Mesodermal cell (in vitro differentiated cells): ENCODE results near the gene CASZ1.

ENCODE experiments used
- H3K27ac ChIP-seq: 2 replicates; pipeline ENCODE4 v1.7.0; 2013; ENCODE audit warnings: mild to moderate bottlenecking, low read depth, low read length, moderate library complexity; ENCODE audit not compliant: severe bottlenecking
- H3K36me3 ChIP-seq: 2 replicates; pipeline ENCODE4 v1.7.1; 2013; ENCODE audit warnings: mild to moderate bottlenecking, low read length, moderate library complexity; ENCODE audit not compliant: control insufficient read depth, insufficient read depth
- H3K4me1 ChIP-seq: one replicate; pipeline ENCODE4 v1.7.1; 2013; ENCODE audit warnings: mild to moderate bottlenecking, low read length; ENCODE audit not compliant: insufficient read depth, control insufficient read depth, poor library complexity, severe bottlenecking
- H3K4me3 ChIP-seq: 2 replicates; pipeline ENCODE4 v1.7.0; 2013; ENCODE audit warnings: low read length, control low read depth, mild to moderate bottlenecking; ENCODE audit not compliant: insufficient read depth, poor library complexity, severe bottlenecking; ENCODE audit errors: extremely low read depth
- H3K9me3 ChIP-seq: 2 replicates; pipeline ENCODE4 v1.7.1; 2013; ENCODE audit warnings: mild to moderate bottlenecking, low read length, moderate library complexity; ENCODE audit not compliant: control insufficient read depth
- WGBS, 2 experiments: methylation state at CpG; one replicate each; pipeline ENCODE4 v1.1.5; 2013; ENCODE audit warnings: missing lambda C conversion rate in 2 of 2; ENCODE audit not compliant: insufficient coverage in 2 of 2; 5-methylcytosine and 5-hydroxymethylcytosine counted together

Gene CASZ1

DNA sequence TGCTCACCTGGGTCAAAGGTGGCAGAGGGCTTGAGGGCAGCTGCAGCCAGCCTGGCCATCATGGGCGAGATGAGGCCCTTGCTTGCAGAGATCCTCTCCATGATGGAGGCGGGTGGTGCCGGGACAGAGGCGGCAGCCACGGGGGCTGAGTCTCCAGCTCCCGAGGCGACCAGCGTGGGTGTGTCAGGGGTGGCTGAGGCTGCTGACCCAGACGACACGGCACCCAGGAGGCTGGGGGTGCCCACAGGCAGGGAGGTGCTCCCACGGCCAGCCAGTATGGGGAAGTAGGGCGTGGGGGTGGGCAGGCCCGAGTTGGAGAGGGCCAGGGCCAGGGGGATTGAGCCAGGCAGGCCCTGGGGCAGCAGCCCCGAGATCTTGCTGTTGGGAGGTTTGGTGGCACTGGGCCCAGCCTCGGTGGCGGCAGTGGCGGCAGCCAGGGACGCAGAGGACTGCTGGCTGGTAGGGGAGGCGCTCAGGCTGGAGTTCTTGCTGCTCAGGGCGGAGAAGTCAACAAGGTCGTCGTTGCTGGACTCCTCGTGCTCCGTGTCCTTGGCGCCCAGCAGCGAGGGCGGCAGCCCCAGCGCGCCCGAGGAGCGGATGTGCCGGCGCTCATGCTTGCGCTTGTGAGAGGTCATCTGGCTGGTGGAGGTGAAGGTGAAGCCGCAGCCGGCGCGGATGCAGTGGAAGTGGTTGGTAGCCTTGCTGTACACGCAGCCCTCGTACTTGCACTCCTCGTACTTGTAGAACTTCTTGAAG is 142.9 kb downstream of the CASZ1 start:
- 94 to 96% methylated on average over 34 to 41 of the region's 41 CpGs for WGBS, 2 experiments

DNA sequence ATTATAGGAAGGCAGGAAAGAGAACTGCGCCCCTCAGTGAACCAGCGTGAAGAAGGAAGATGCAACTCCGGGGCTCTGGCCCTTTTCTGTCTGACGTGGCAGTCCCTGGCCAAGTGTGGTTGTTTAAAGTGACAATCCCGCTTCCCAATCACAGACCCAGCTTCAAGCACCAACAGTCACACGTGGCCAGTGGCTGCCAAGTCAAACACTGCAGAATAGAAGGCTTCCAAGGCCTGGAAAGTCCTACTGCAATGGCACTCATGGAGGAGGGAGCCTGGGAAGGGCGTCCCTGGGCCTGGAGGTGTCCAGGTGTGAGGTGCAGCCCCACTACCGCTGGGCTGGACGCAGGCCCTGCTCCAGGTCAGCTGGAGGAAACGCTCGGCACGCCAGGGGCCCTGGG is 143.8 kb downstream of the CASZ1 start:
- Histone ChIP-seq H3K36me3 (no peaks in the 10 kb centered on the region), H3K4me3 (no peak overlapping the region), H3K4me1 (peaks cover 11% of the 10 kb centered on the region), H3K27ac (no peak overlapping the region), H3K9me3 (no peaks in the 10 kb centered on the region)
- WGBS, 2 experiments = 87 to 95% methylated on average over 8 to 10 of the region's 12 CpGs

More for the DNA sequence above, 142.9 kb downstream of the CASZ1 start:
- Histone ChIP-seq H3K9me3 (no peaks in the 10 kb centered on the region), H3K36me3 (no peaks in the 10 kb centered on the region), H3K4me3 (no peak overlapping the region), H3K27ac (no peak overlapping the region), H3K4me1 (peaks cover 11% of the 10 kb centered on the region)

DNA sequence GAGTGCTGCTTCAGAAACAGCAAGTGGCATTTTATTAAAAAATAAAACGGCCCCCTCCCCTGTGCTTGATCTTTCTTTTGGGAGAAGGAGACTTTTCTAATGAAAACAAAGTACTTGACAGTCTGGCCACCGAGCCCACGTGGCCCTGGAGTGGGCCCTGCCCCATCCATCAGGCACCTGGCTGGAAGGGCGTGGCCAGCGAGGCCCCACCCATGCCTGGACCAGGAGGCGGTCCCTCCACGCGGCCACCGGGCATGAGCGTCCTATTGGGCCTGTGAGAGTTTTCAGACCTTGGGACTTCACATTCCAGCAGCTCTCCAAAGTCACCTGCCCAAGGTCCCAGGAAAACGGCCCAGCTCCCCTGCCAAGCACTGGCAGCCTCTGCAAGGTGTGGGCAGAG is 144.7 kb downstream of the CASZ1 start:
- H3K4me1 ChIP-seq = peaks cover 11% of the 10 kb centered on the region
- H3K27ac ChIP-seq = no peak overlapping the region
- no peaks in the 10 kb centered on the region for H3K9me3 ChIP-seq
- H3K4me3 ChIP-seq = no peak overlapping the region
- H3K36me3 ChIP-seq = no peaks in the 10 kb centered on the region
- WGBS, 2 experiments = 51 to 55% methylated on average over 11 of the region's 11 CpGs

DNA sequence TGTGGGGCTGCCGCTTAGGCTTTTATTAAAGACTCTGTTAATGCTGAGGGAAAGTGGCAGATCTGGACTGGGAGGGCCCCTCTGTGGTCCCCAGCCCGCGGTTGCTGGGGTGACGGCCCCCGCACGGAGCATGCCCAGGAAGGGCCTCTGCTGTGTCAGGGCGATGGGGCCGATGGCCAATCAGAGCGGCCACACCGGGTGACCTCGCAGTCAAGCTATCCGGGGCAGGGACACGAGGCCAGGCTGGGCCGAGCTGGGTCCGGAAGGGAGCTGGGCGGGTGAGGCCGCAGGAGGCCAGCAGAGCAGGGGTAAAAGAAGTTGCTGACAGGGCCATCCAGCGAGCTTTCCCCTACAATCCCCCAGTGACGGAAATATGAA is 145.1 kb downstream of the CASZ1 start:
- H3K27ac ChIP-seq = no peak overlapping the region
- peaks cover 11% of the 10 kb centered on the region for H3K4me1 ChIP-seq
- no peak overlapping the region for H3K4me3 ChIP-seq
- no peaks in the 10 kb centered on the region for H3K36me3 ChIP-seq
- WGBS, 2 experiments = 14 to 16% methylated on average over 15 to 17 of the region's 19 CpGs
- no peaks in the 10 kb centered on the region for H3K9me3 ChIP-seq

DNA sequence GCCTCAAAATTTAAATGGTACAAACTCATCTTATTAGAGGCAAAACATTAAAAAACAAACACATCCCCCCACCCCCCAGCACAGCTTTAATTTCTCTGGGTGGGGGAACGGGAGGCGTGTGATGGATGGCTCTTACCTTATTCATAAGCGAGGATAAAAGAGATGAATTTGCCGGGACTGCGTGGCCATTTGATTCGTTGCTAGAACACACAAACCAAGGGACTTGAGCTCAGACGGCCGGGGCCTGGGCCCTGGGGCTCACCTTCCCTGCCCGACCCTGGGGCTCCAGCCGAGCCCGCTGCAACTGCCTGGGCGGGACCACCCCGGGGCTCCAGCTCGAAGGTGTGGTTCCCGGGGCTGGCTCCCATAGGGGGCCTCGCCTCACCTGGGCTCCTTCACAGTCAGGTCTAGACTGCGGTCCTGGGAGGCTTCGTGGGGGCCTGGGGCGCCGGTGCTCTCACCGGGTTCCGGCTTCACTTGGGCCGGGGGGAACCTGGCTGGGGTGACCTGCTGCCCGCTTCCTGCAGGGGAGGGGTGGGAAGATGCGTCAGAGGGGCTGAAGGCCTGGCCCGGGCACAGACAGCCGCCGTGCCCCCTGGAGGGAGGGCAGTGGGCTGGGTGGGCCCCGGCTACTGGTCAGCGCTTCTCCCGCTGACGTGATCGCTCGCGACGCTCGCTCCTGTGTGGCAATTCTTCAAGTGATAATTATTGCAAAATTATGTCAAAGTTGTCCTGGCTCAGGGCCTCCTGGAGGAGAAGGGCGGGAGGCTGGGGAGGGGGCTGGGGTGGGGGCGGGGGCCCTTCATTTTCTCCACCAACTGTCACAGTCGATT is 145.7 kb downstream of the CASZ1 start:
- no peaks in the 10 kb centered on the region for H3K9me3 ChIP-seq
- H3K4me1 ChIP-seq = peaks cover 11% of the 10 kb centered on the region
- 30% methylated on average over 29 to 34 of the region's 40 CpGs for WGBS, 2 experiments
- H3K27ac ChIP-seq = no peak overlapping the region
- H3K4me3 ChIP-seq = no peak overlapping the region
- H3K36me3 ChIP-seq = no peaks in the 10 kb centered on the region

DNA sequence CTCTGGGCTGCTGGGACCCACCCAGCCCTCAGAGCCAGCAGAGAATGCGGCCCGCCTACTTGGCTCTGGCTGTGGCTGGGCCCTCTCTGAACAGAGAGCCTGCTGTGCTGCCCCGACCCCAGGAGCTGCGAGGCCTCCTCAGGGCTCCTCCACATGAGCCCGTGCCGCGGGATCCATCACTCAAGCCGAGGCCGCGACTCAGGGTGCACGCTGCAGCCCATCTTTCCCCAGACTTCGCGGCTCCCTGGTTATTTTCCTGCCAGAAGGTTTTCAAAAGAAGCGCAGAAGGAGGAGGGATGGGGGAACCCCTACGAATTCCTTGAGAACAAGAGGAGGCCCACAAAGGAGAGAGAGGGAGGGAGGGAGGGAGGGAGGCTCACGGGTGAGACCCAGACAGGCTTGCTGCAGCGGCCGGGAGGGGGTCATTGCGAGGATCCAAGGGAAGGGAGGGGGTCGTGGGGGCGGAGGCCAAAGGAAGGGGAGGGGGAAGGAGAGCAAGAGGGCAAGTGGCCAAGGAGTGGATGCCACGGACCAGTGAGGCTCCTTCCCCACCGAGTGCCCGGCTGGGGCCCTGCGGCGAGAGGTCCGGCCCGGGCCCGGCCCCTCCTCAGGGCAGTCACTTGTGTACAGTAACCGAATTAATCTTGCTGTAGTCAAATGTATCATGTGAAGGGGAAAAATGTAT is 146.8 kb downstream of the CASZ1 start:
- H3K4me3 ChIP-seq = no peak overlapping the region
- peak overlapping the region; percentile 23 for H3K27ac ChIP-seq

DNA sequence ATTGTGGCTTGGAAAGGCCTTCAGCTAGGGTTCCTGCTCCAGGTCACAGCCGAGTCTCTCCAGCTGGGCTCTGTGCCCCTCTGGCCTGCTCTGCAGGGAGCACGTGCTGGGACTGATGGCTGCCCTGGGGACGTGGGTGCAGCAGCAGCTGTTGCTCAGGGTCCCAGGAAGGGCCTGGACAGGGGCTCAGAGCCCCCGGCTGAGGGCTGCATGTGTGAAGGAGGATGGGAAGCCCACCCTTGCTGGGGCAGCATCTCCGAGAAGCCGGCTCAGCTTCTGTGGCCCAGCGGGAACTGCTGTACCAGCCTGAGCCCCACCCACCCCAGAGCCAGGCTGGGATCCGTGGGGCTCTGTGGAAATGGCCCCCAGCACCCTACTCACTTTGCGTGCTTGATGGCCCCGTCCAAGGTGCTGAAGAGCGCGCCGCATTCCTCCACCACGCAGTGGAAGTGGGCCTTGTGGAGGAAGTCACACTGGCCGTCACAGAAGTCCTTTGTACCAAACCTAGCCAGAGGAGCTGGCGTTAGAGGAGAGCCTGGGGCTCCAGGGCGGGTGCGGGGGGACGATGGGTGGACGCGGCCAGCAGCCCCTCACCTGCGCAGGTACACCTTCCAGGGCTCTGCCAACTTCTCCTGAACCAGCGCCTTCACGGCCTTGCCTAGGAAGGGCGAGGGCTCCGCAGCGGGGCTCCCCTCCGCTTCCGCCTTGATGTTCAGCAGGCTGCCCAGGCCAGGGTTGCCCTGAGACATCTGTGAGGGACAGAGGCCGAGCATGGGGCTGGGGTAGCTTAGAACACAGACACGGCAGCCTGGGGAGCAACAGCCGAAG is 147.5 kb downstream of the CASZ1 start:
- Histone ChIP-seq H3K27ac (no peak overlapping the region), H3K36me3 (no peaks in the 10 kb centered on the region), H3K4me3 (no peak overlapping the region), H3K9me3 (no peaks in the 10 kb centered on the region), H3K4me1 (peaks cover 11% of the 10 kb centered on the region)
- WGBS, 2 experiments = 63 to 77% methylated on average over 27 to 29 of the region's 32 CpGs

More for the DNA sequence above, 146.8 kb downstream of the CASZ1 start:
- no peaks in the 10 kb centered on the region for H3K36me3 ChIP-seq
- peaks cover 11% of the 10 kb centered on the region for H3K4me1 ChIP-seq
- H3K9me3 ChIP-seq = no peaks in the 10 kb centered on the region
- 14 to 16% methylated on average over 22 to 26 of the region's 30 CpGs for WGBS, 2 experiments

DNA sequence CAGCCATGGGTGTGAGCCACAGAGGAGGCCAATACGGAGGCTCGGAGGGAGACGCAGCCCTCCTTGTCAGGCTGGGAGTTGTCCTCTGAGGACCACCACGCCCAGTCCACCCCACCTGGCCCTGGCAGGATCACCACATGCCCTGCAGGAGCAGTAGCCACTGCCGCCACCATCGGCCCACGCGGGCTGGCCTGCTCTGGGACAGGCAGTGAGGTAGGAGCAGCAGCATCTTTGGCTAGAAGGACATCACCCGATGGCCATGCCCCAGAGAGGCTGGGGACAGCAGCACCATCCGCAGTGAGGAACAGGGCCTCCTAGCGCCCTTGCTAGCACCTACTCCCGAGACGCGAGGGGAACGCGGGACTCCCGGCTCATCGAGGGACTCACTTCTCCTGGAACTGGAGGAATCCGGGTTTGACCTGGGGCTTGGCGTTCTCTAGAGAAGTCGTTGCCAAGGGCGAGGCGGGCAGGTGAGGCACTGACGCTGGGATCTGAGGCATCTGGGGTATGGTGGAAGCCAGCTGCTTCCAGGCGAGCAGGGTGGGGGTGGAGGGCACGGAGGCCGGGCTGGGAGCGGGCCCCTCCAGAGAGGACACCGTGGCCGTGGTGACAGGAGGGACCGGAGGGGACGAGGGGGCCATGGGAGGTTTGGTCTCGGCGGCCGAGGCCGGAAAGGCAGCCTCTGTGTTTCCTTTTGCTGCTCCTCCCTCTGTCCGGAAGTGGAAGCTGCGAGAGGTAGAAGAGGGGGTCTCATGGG is 148.9 kb downstream of the CASZ1 start:
- no peak overlapping the region for H3K4me3 ChIP-seq
- peaks cover 11% of the 10 kb centered on the region for H3K4me1 ChIP-seq
- 95 to 97% methylated on average over 24 to 32 of the region's 38 CpGs for WGBS, 2 experiments
- H3K36me3 ChIP-seq = no peaks in the 10 kb centered on the region
- no peaks in the 10 kb centered on the region for H3K9me3 ChIP-seq
- no peak overlapping the region for H3K27ac ChIP-seq

DNA sequence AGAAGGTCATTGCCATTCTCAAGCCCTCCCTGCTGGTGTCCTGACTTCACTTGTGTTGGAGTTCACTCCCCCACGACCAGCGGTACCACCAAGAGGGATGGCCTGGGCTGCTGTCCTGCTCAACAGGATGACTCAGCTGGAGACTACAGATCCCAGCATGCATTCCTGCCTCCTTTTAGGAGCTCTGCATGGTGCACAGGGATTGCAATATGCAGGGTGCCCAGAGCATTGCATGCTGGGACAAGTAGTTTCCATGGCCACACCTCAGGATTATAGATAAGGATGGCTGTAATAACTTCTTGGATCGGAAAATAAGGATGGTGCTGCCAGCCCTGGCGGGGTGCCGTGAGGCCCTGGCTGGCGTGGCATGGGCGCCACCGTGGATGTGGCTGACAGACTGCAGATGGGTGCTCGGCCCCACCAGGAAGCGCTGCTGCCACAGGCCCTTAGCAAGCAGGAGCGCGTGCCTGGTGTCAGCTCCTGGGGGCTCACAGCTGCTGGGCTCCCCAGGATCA is 150.0 kb downstream of the CASZ1 start:
- WGBS, 2 experiments = 89% methylated on average over 12 of the region's 12 CpGs
- H3K36me3 ChIP-seq = no peaks in the 10 kb centered on the region
- H3K27ac ChIP-seq = no peak overlapping the region
- H3K9me3 ChIP-seq = no peaks in the 10 kb centered on the region
- peaks cover 5% of the 10 kb centered on the region for H3K4me1 ChIP-seq
- no peak overlapping the region for H3K4me3 ChIP-seq
